NCI-H2227 treated with DMSO at 0.1 percent for 48 hours (cell line): Measurements from ENCODE around the gene RAVER1.

Experiments
- DNase-seq: peaks from one replicate; lab custom pipeline; 2025; lab: John Stamatoyannopoulos, UW

RAVER1 gene

GRCh38 chr19:10317857-10318462 is 15.4 kb downstream of the RAVER1 start:
- DNase-seq = no peak

- no peak for DNase-seq
Measured at GRCh38 chr19:10317045-10317856, 16.1 kb downstream of the RAVER1 start.

GRCh38 chr19:10316229-10317044 is 16.9 kb downstream of the RAVER1 start:
- DNase-seq = no peak

GRCh38 chr19:10315335-10316214 is 17.8 kb downstream of the RAVER1 start, which contains the start of gene FDX2:
FDX2 (minus strand) TSS chr19:10316015; CDS start chr19:10315996, 19 bp downstream.
- DNase-seq = peak; percentile 64

GRCh38 chr19:10309423-10309822 is 23.9 kb downstream of the RAVER1 start, which contains the start of gene ZGLP1:
ZGLP1 (minus strand) TSS chr19:10309815.
- DNase-seq = no peak

- no peak for DNase-seq
Measured at GRCh38 chr19:10306327-10306726, 27.0 kb downstream of the RAVER1 start.

- no peak for DNase-seq
Measured at GRCh38 chr19:10305139-10305806, 28.1 kb downstream of the RAVER1 start.

- no peak for DNase-seq
Measured at GRCh38 chr19:10299545-10300458, 33.5 kb downstream of the RAVER1 start.

GRCh38 chr19:10295847-10296591 is 37.3 kb downstream of the RAVER1 start:
- no peak for DNase-seq

GRCh38 chr19:10295305-10295846 is 38.0 kb downstream of the RAVER1 start:
- no peak for DNase-seq

- no peak for DNase-seq
Measured at GRCh38 chr19:10294368-10294697, 39.0 kb downstream of the RAVER1 start.

- DNase-seq = no peak
Measured at GRCh38 chr19:10293637-10294367, 39.5 kb downstream of the RAVER1 start.

GRCh38 chr19:10292789-10293636 is 40.3 kb downstream of the RAVER1 start:
- DNase-seq = no peak

- peak; percentile 16 for DNase-seq
Measured at GRCh38 chr19:10292206-10292788, 41.0 kb downstream of the RAVER1 start.

- DNase-seq = no peak
Measured at GRCh38 chr19:10291554-10292205, 41.6 kb downstream of the RAVER1 start.

GRCh38 chr19:10290876-10291553 is 42.3 kb downstream of the RAVER1 start:
- DNase-seq = no peak
